Measurements from ENCODE around the gene RAB2B.
"Not testable (repeated sequence)": the region's sequence is repeated elsewhere in the genome, so short reads cannot be mapped to it uniquely, and the experiment has no call there.

RAB2B gene

GRCh38 chr14:21494902-21495762 lies 18.4 kb upstream of the RAB2B start:
- DNase-seq (ENCODE audit: extremely low read depth in 1 of 2, low read depth in 1 of 2): no peak

- DNase-seq (ENCODE audit: extremely low read depth in 1 of 2, low read depth in 1 of 2): no peak
These were observed 9.9 kb upstream of the RAB2B start for GRCh38 chr14:21486640-21487087.

- DNase-seq (ENCODE audit: extremely low read depth in 1 of 2, low read depth in 1 of 2): no peak
These were observed 235 bp downstream of the RAB2B start for GRCh38 chr14:21476523-21476924.

- no peak for DNase-seq (ENCODE audit: extremely low read depth in 1 of 2, low read depth in 1 of 2)
These were observed 814 bp downstream of the RAB2B start for GRCh38 chr14:21475767-21476522.

- no peak for DNase-seq (ENCODE audit: extremely low read depth in 1 of 2, low read depth in 1 of 2)
These were observed 9.1 kb downstream of the RAB2B start for GRCh38 chr14:21467616-21468015.

- peak; percentile 97 to 100 for DNase-seq (ENCODE audit: extremely low read depth in 1 of 2, low read depth in 1 of 2)
These were observed 20.7 kb downstream of the RAB2B start, which contains the start of gene CHD8 for GRCh38 chr14:21455912-21456667. CHD8 (minus strand) TSS chr14:21456123; CDS start chr14:21431643, 24,480 bp downstream.

GRCh38 chr14:21455592-21455911 lies 21.2 kb downstream of the RAB2B start:
- no peak for DNase-seq (ENCODE audit: extremely low read depth in 1 of 2, low read depth in 1 of 2)

- DNase-seq (ENCODE audit: extremely low read depth in 1 of 2, low read depth in 1 of 2): no peak
These were observed 21.8 kb downstream of the RAB2B start for GRCh38 chr14:21454843-21455544.

- no peak for DNase-seq (ENCODE audit: extremely low read depth in 1 of 2, low read depth in 1 of 2)
These were observed 26.9 kb downstream of the RAB2B start for GRCh38 chr14:21449899-21450216.

- not testable (repeated sequence) for DNase-seq (ENCODE audit: extremely low read depth in 1 of 2, low read depth in 1 of 2)
These were observed 34.1 kb downstream of the RAB2B start for GRCh38 chr14:21442657-21443056.

GRCh38 chr14:21440859-21441258 lies 35.9 kb downstream of the RAB2B start:
- no peak for DNase-seq (ENCODE audit: extremely low read depth in 1 of 2, low read depth in 1 of 2)

GRCh38 chr14:21437063-21437901 lies 39.5 kb downstream of the RAB2B start:
- peak; percentile 90 to 97 for DNase-seq (ENCODE audit: extremely low read depth in 1 of 2, low read depth in 1 of 2)

- no peak for DNase-seq (ENCODE audit: extremely low read depth in 1 of 2, low read depth in 1 of 2)
These were observed 40.1 kb downstream of the RAB2B start for GRCh38 chr14:21436567-21437062.

GRCh38 chr14:21431126-21431525 lies 45.6 kb downstream of the RAB2B start:
- no peak for DNase-seq (ENCODE audit: extremely low read depth in 1 of 2, low read depth in 1 of 2)

- no peak for DNase-seq (ENCODE audit: extremely low read depth in 1 of 2, low read depth in 1 of 2)
These were observed 47.8 kb downstream of the RAB2B start for GRCh38 chr14:21428930-21429329.

- no peak for DNase-seq (ENCODE audit: extremely low read depth in 1 of 2, low read depth in 1 of 2)
These were observed 50.1 kb downstream of the RAB2B start for GRCh38 chr14:21426692-21427091.

- DNase-seq (ENCODE audit: extremely low read depth in 1 of 2, low read depth in 1 of 2): no peak
These were observed 57.2 kb downstream of the RAB2B start for GRCh38 chr14:21419528-21419927.

- no peak for DNase-seq (ENCODE audit: extremely low read depth in 1 of 2, low read depth in 1 of 2)
These were observed 61.4 kb downstream of the RAB2B start for GRCh38 chr14:21415329-21415728.

GRCh38 chr14:21414137-21414631 lies 62.6 kb downstream of the RAB2B start:
- no peak for DNase-seq (ENCODE audit: extremely low read depth in 1 of 2, low read depth in 1 of 2)

All from stimulated activated CD8-positive, alpha-beta memory T cell treated with anti-CD3 and anti-CD28 coated beads, Interleukin-7, amount 100 ng/mL, for 48 hours (primary cell).